ENCODE results near the gene EEPD1.
"Not testable (repeated sequence)": the region's sequence is repeated elsewhere in the genome, so short reads cannot be mapped to it uniquely, and the experiment has no call there.

EEPD1 gene

DNA sequence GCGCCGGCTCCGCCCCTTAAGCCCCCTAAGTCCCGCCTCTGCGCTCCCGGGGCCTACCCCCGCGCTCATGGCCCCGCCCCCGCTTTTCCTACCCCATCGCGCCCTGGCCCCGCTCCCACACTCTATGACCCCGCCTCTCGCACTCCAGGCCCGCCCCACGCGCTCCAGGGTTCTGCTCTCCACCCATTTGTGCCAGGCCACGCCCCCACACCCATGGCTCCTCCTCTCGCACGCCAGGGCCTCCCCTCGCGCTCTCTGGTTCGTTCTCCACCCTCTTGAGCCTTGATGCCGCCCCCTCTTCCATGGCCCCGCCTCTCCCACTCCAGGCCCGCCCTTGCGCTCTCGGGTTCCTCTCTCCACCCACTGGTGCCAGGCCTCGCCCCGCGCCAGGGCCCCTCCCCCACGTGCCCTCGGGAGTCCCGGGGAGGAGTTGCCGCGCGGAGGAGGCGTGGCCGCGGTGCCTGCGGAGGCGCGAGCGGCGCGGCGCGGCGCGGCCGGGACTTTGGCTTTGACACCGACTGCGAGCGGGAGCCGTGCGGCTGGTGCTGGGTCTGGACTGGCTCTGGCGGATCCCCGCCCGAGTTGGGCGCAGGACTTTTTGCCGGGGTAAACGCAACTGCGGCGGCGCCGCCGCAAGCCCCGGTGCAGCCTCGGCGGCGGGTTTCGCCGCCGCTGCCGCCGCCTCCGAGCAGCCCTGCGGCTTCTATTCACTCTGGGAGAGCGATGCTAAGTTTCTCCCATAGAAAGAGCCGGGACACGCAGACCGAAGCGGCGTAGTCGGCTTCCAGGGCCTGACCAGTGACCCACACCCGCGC, at the start of gene EEPD1:
Gene EEPD1, plus strand, starts transcription at position 499 of the 815 bp plus-strand sequence. CDS start 1,071 bp downstream, outside the sequence.
- DNase-seq (ENCODE audit: low read depth in 3 of 3), result peak; percentile 98 to 100 (median 99)

DNA sequence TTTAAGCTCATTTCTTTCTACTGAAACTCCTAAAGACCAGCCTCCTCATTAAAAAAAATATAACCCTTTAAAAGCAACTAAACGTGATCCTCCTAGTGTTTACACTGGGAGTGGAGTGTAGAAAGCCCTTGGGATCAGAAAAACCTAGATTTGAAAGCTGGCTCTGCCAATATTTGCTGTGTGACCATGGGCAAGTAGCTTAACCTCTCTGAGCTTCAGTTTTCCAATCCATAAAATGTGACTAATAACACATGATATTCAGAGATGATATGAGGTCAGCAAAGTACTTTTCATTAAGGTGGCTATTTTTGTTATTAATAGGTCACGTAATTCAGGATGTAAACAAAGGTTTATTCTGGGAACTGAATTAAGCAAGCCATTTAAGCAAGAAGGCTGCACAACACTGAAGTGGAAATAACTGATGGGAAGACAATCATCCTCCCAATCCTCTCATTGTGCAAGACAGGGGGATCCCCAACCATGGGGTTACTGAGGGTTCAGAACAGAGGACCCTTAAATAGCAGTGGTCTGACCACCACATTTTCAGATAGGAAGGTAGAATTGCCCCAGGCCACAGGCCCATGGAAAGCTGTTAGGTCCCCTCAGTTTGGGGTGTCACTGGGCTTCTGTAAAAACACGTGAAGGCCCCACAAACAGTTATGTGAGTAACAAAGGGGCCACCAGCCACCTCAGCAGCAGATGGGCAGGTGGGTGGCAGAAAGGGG, 49.1 kb upstream of the EEPD1 start:
- no peak for DNase-seq (ENCODE audit: low read depth in 3 of 3)

DNA sequence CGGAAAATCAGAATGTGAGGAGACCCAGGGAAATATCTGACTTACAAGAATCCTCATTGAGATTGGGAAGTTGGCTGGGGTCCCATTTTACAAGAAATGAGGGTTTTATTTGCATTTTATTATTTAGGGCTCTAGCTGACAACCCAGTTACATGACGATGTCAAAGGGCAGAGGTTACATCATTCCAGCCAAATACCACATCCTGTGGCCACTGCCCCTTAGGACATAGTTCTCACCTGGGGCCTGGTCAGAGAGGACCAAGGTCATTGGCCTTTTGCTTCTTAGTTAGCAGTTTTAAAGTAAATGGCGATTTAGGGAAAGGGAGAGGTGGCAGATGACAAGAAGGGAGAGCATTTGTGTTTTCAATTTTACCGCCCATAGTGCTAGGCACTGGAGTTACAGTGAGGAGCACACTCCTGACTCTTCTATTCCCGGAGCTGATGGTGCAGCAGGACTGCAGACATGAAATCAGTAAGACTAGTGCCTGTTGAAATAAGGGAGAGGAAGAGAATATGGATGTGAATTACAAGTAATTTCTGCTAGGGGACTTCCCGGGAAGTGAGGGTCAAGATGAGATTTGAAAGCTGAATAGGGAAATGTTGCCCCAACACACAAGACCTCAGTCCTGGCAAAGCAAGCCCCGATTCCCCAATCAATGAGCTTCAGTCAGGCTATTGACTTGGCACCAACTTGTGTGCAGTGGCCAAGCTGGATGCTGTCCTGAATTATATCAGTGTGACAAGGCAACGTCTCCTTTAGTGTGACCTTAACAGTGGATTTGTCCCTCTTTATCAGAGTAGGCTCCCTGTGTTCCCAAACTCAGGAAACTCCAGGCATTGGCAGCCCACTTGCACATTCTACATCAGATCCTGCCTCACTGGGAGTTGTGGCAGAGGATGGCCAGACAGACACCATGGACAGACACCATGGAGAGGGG, 45.8 kb upstream of the EEPD1 start:
- not testable (repeated sequence) for DNase-seq (ENCODE audit: low read depth in 3 of 3)

DNA sequence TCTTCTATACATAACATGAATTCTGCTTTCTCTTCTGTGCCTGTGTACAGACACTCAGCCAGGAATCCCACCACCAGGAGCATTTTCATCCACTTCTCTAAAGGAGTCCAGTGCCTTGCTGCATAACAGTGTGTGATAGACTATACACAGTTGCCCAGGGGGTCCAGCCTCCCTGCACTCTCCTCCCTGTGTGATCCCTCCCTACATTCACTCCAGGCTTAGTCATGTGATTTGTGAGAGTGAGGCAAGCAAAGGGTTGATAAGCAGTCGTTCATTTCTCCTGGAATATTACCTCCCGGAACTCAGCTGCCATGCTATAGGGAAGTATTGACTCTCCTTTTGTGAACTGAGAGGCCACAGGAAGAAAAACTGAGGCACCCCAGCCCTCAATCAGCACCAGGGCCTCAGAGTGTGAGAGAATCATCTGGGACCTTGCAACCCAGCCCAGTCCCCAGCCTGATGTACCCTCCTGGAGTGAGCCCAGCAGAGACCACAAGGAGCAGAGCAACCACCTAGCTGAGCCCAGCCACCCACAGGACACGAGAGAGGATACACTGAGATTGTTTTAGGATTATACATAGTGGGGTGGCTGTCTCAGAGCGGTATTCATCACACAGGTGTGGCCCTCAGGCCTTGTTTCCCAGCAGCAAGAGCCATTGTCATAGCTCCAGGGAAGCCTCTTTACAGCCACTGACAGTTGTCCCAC, 45.0 kb upstream of the EEPD1 start:
- no peak for DNase-seq (ENCODE audit: low read depth in 3 of 3)

DNA sequence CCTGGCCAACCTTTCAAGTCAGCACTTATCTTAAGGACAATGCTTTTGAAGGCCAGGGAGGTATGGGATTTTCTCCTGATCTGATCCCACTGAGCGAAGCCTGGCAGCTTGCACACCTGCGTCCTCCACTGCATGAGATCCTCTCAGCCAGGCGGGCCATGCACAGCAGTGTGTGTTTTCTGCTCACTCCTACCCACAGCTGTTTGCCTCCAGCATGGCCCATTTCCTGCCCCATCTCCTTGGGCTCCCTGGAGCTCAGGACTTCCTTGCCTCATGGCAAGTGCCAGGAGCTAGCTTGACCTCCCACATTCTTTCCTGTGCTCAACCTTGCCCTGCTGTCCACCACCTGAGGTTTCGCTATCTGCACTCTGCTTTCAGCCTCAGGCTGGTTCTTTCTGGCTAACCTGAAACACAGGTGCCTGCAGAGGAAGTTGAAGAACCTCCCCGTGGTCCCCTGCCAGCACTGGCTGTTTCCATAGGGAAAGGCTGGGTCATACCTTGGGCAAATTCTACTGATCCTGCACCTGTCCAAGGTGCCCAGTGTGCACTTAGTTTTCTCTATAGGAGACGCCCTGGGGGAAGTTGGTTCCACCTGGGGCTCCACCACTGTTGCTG, 43.9 kb upstream of the EEPD1 start:
- DNase-seq (ENCODE audit: low read depth in 3 of 3), result no peak

DNA sequence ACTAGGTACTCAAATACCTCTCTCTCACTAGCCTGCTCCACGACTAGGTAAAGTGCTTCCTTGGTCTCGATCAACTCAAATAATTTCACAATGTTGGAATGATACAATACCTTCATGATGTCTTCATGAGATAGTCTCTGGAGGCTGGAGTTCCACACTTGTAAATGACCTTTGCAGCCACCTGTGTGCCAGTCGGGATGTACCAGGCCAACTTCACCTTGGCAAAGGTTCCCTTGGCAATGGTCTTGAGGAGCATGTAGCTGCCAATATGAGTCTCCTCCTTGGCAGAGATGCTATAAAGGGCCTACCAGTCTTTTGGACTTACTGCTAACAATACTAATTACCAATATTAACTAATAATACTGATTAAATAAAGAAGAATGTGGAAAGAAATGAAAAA, 42.5 kb upstream of the EEPD1 start:
- no peak for DNase-seq (ENCODE audit: low read depth in 3 of 3)

DNA sequence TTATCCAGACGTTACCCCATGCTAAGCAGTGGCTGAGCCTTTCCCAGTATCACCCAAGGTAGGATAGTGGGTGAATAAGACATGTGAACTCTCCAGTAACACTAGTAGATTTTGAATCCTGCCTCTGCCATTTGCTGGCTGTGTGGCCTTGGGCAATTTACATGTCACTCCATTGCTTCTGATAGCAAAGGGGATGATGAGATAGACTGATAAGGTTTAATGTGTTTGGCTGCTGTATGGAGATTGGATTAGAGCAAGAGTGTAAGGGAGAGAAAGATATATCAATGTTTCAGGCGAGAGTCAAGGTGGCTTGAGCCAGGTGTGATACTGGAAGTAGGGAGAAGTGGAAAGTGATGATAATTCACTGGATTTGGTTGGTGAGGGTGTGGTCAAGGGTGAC, 40.1 kb upstream of the EEPD1 start:
- DNase-seq (ENCODE audit: low read depth in 3 of 3), result no peak

DNA sequence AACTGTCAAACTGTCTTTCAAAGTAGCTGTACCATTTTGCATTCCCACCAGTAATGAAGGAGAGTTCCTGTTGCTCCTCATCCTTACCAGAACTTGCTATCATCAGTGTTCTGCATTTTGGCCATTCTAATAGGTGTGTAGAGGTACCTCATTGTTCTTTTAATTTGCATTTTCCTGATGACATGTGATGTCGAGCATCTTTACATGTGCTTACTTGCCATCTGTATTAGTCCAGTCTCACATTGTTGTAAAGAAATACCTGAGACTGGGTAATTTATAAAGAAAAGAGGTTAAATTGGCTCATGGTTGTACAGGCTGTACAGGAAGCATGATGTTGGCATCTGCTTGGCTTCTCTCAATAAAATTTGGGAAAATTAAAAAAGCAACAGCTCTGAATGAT, 38.7 kb upstream of the EEPD1 start:
- no peak for DNase-seq (ENCODE audit: low read depth in 3 of 3)

DNA sequence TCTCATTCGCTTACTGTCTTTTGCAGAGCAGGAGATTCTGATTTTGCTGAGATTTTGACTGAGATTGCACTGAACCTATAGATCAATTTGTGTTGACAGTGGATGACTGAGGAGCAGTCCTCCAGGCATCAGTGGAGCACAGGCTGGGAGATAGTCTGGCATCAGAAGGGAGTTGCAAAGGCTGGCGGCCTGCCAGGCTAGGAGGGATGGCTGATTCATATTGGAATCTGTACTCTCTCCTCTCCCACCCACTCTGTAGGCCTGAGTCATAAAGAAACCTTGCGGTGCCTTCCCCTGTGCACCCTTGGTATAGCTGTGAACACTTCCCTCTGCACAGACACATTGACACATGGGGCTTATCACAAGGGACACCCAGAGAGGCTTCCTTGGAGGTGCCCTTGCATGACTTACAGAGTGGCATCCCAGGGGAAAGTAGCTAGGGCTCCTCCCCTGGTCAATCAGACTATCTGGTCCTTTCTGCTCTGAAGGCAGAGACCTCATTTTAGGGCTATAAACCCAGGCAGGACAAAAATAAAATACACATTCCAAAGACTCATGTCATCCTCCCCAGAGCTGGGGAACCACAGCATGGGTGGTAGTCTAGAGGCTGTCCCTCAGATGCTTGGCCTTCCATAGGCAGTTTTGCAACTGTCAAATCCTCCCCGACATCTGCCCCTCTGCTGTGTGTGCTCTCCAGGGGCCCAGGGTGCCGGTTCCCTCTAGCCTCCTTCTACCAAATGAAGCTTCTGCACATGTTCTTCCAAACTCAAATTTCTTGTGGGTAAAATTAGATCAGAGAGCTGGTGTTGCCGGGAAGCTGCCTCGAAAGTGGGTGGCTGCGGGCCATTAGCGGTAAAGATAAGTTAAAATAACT, 37.4 kb upstream of the EEPD1 start:
- peak; percentile 69 to 88 (median 79) for DNase-seq (ENCODE audit: low read depth in 3 of 3)

DNA sequence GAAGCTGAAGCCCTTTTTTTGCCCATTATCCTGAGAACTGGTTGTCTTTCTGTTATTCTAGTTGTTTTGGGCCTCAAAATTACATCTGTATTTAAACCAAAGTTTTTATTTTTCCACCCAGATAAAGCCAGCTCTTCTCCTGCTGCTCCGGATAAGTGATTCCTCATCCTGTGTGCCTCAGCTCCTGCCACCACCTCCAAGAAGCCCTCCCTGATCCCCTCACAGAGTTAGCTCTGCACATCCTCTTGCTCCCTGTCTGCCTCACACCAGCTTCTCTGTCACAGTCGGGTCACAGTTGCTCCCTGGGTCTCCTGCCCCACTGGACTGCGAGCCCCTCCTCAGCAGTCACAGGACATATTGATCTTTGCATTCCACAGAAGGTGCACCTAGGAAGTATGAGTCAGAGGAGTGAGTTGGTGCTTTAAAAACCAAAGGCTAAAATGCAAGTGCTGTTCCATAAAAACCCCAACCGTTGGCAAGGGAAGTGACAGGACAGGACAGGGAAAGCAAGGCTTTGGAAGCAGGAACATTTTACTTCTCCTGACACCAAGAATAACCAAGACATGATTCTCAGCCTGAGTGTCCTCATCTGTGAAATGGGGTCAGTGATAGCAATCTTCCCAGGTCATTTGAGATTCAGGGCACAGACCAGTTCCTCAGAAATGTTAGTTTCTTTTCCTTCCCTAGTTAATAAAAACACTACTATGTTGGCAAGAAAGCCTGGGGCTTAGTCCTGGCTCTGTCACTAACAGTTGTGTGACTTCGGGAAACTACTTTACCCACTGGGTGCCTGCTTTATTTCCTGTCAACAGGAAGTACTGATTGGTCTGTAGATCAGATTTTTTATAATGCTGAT, 36.5 kb upstream of the EEPD1 start:
- no peak for DNase-seq (ENCODE audit: low read depth in 3 of 3)

DNA sequence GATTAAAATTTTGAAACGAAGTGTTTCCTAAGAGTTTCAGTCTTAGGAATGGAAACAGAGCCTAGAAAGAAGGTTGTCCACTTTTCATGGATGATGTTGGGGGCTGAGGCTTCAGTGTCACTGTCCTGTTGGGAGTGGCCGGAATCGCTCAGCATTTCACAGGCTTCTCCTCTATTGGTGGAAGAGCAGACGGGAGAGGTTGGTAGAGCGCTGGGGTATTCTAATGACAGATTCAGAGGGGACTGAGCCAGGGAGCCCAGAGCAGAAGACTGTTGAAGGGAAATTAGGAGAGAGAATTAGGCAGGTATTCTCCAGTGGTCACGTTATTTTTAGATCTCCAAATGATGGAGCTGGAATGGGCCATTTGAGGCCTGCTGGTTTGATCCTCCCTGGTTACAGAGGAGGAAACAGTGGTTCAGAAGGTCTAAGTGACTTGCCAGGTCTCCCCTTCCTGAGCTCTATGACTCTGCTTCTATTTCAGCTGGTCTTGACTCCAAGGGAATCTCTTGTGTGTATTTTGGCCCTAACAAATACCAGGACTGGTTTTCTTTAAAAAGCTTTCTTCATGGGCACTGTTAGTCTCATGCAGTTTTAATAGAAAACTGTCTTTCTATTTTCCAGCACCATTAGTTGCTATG, 35.7 kb upstream of the EEPD1 start:
- DNase-seq (ENCODE audit: low read depth in 3 of 3), result no peak

DNA sequence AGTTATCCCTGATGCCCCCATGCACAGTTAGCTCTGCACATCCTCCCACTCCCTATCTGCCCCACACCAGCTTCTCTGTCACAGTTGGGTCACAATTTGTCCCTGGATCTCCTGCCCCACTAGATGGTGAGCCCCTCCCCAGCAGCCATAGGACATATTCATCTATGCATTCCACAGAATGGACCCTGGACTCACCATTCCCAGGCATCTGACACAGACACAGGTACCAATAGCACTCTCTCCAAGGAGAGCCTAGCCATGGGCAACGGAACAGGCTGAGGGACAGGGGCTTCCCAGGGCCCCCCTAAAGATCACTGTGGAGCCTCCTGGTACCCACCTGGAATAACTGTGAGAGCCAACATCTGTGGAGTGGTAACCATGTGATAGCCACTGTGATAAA, 34.7 kb upstream of the EEPD1 start:
- DNase-seq (ENCODE audit: low read depth in 3 of 3), result no peak

DNA sequence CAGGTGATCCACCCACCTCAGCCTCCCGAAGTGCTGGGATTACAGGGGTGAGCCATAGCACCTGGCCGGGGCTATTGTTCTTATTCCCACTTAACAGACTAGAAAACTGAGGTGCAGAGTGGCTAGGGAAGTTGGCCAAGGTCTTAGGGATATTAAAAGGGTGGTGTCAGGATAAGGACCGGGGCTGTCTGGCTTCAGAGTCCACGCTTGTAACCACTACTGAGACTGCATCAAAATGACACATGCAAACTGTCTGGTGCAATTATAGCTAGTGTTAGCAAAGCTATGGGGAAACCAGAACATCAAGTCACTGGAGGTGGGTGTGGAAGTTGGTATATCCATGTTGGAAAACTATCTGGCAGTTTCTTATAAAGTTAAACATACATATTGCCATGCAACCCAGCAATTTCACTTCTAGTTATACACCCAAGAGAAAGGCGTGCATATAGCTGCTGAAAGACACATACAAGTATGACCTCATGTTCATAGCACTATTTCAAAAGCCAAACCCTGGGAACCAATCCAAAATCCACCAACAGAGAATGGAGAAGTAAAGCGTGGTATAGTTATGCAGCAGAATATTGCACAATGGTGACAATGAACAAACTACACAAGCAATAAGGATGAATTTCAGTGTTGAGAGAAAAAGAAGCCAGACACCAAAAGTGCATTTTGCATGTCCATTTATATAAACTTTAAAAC, 33.9 kb upstream of the EEPD1 start:
- no peak for DNase-seq (ENCODE audit: low read depth in 3 of 3)

DNA sequence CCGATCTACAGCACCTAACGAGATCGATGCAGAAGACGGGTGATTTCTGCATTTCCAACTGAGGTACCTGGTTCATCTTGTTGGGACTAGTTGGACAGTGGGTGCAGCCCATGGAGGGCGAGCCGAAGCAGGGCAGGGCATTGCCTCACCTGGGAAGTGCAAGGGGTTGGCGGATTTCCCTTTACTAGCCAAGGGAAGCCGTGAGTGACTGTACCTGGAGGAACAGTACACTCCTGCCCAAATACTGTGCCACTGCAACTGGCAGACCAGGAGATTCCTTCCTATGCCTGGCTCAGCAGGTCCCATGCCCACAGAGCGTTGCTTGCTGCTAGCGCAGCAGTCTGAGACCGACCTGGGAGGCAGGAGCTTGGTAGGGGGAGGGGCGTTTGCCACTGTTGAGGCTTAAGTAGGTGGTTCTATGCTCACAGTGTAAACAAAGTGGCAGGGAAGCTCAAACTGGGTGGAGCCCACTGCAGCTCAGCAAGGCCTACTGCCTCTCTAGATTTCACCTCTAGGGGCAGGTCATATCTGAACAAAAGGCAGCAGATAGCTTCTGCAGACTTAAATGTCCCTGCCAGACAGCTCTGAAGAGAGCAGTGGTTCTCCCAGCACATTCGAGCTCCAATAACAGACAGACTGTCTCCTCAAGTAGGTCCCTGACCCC, 32.9 kb upstream of the EEPD1 start:
- not testable (repeated sequence) for DNase-seq (ENCODE audit: low read depth in 3 of 3)

DNA sequence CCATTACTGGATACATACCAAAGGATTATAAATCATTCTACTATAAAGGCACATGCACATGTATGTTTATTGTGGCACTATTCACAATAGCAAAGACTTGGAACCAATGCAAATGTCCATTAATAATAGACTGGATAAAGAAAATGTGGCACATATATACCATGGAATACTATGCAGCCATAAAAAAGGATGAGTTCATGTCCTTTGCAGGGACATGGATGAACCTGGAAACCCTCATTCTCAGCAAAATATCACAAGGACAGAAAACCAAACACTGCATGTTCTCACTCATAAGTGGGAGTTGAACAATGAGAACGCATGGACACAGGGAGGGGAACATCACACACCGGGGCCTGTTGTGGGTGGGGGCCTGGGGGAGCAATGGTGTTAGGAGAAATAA, 27.4 kb upstream of the EEPD1 start:
- not testable (repeated sequence) for DNase-seq (ENCODE audit: low read depth in 3 of 3)

DNA sequence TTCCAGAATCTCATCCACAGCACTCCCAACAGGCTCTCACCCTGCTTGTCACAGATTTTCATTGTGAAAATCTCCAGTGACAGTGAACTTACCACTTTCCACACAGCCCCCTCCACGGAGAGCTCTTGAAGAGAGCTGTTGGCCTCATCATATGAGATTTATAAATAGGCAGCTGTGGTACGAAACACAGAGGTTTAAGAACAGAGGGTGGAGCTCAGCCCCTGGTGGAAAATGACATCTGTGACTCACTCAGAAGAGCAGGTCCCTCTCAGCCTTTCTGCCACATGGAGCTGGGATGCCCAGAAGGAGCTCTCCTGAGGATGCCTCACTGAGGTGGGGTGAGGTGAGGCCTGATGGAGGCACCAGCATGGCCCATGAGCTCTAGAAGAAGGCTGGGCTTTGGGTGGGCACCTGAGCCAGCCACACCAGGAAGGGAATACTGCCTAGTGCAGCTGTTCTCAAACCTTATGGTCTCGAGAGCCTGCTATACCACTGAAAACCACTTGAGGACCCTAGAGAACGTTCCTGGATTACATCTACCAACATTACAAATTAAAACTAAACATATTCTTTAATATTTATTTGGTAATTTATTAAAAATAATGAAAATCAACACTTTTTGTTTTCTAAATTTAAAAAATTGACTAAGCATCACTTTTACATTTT, 25.8 kb upstream of the EEPD1 start:
- DNase-seq (ENCODE audit: low read depth in 3 of 3), result no peak

All from stimulated activated CD4-positive, alpha-beta T cell treated with anti-CD3 and anti-CD28 coated beads, TNF-alpha, amount 100 ng/mL, for 24 hours (primary cell).